Neural cell (in vitro differentiated cells): ENCODE results near the gene MVB12A. TPM values are rescaled to one million over a fixed set of nuclear protein-coding genes. Genes with fewer than 3 reads are reported as not detected.

Experiments used
- H2AFZ ChIP-seq: fragments of 200-600, 300-800 bp; sonication (generic), shearing (Covaris generic); 2 replicates; pipeline ENCODE4 v1.6.0; 2014; ENCODE audit warnings: low read depth, mild to moderate bottlenecking, antibody characterized with exemption, low read length, moderate library complexity
- H3F3A ChIP-seq: fragments of 200-600 bp; shearing (Covaris generic); 2 replicates; pipeline ENCODE4 v1.6.1; 2016; ENCODE audit warnings: mild to moderate bottlenecking, moderate library complexity, mixed read lengths, antibody characterized with exemption, low read length; ENCODE audit not compliant: insufficient read depth, poor library complexity, severe bottlenecking
- H3K27ac ChIP-seq: fragments of 200-600, 300-800 bp; sonication (generic), shearing (Covaris generic); 2 replicates; pipeline ENCODE4 v1.5.1; 2014; ENCODE audit warnings: mild to moderate bottlenecking, low read length, moderate library complexity
- H3K27me3 ChIP-seq: fragments of 300-800, 200-600 bp; sonication (generic), shearing (Covaris generic); 2 replicates; pipeline ENCODE4 v1.6.0; 2014; ENCODE audit warnings: mild to moderate bottlenecking, low read depth, low read length, moderate library complexity; ENCODE audit not compliant: insufficient read depth
- H3K36me3 ChIP-seq: fragments of 300-800, 200-600 bp; sonication (generic), shearing (Covaris generic); 2 replicates; pipeline ENCODE4 v1.5.1; 2014; ENCODE audit warnings: mild to moderate bottlenecking, antibody characterized with exemption, low read length, moderate library complexity; ENCODE audit not compliant: insufficient read depth
- H3K4me2 ChIP-seq: fragments of 300-800, 200-600 bp; sonication (generic), shearing (Covaris generic); 2 replicates; pipeline ENCODE4 v1.6.0; 2014; ENCODE audit warnings: mild to moderate bottlenecking, low read length
- H3K4me3 ChIP-seq: fragments of 300-800, 200-600 bp; sonication (generic), shearing (Covaris generic); 2 replicates; pipeline ENCODE4 v1.5.1; 2014; ENCODE audit warnings: mild to moderate bottlenecking, low read length, moderate library complexity
- H3K79me2 ChIP-seq: fragments of 200-600 bp; shearing (Covaris generic); replicated peaks from 2 replicates; pipeline ENCODE4 v1.6.0; 2014; ENCODE audit warnings: mild to moderate bottlenecking, low read length, moderate library complexity; ENCODE audit not compliant: insufficient read depth
- H3K9ac ChIP-seq: fragments of 300-800, 200-600 bp; sonication (generic), shearing (Covaris generic); 2 replicates; pipeline ENCODE4 v1.6.1; 2016; ENCODE audit warnings: mild to moderate bottlenecking, low read length, mixed read lengths
- H3K9me2 ChIP-seq: fragments of 200-600 bp; shearing (Covaris generic); 2 replicates; pipeline ENCODE4 v1.6.1; 2016; ENCODE audit warnings: mild to moderate bottlenecking, low read length, mixed read lengths; ENCODE audit not compliant: insufficient read depth
- H3K9me3 ChIP-seq: fragments of 200-600, 300-800 bp; sonication (generic), shearing (Covaris generic); 2 replicates; pipeline ENCODE4 v1.6.1; 2016; ENCODE audit warnings: mild to moderate bottlenecking, mixed run types, low read length, moderate library complexity, mixed read lengths
- H4K20me1 ChIP-seq: fragments of 200-600 bp; shearing (Covaris generic); 2 replicates; pipeline ENCODE4 v1.6.1; 2016; ENCODE audit warnings: mild to moderate bottlenecking, mixed run types; ENCODE audit not compliant: insufficient read depth
- EP300 ChIP-seq: fragments of 450-650 bp; conservative IDR thresholded peaks from 2 replicates; pipeline ENCODE4 v1.6.1; 2014; ENCODE audit warnings: antibody characterized with exemption, mild to moderate bottlenecking, moderate library complexity; ENCODE audit not compliant: poor library complexity, severe bottlenecking
- EZH2 ChIP-seq: fragments of 200-600, 300-800 bp; shearing (Covaris generic), sonication (generic); IDR thresholded peaks from 2 replicates; pipeline ENCODE4 v1.6.1; 2014; ENCODE audit warnings: antibody characterized with exemption, low read length, borderline replicate concordance, mild to moderate bottlenecking; ENCODE audit not compliant: insufficient read depth, poor library complexity, severe bottlenecking
- MXI1 ChIP-seq: fragments of 450-650 bp; conservative IDR thresholded peaks from 2 replicates; pipeline ENCODE4 v1.6.1; 2014; ENCODE audit warnings: antibody characterized with exemption, mild to moderate bottlenecking; ENCODE audit not compliant: poor library complexity, severe bottlenecking
- POLR2AphosphoS5 ChIP-seq: IDR thresholded peaks from 2 replicates; pipeline ENCODE4 v1.6.1; 2012
- RAD21 ChIP-seq: fragments of 450-650 bp; conservative IDR thresholded peaks from 2 replicates; pipeline ENCODE4 v1.6.1; 2014; ENCODE audit warnings: antibody characterized with exemption, mild to moderate bottlenecking, moderate library complexity
- SMC3 ChIP-seq: fragments of 450-650 bp; conservative IDR thresholded peaks from 2 replicates; pipeline ENCODE4 v1.6.1; 2014; ENCODE audit warnings: antibody characterized with exemption, mild to moderate bottlenecking, moderate library complexity; ENCODE audit not compliant: poor library complexity
- TAF1 ChIP-seq: IDR thresholded peaks from 2 replicates; pipeline ENCODE4 v1.6.1; 2012; ENCODE audit warnings: low read depth
- polyA minus RNA-seq: library from RNA; depleted of rRNA, polyadenylated mRNA; stranded (reverse); fragments of >200 nt; gene quantifications from 2 replicates; pipeline ENCODE4 v1.2.3, GENCODE V29; 2014
- polyA plus RNA-seq: library from polyadenylated mRNA; depleted of rRNA; stranded (reverse); fragments of >200 nt; gene quantifications from 2 replicates; pipeline ENCODE4 v1.2.3, GENCODE V29; 2014
- TF ChIP-seq, protein P1 (sequence below): fragments of 450-650 bp; IDR thresholded peaks from 2 replicates; pipeline ENCODE4 v1.5.1; 2014; ENCODE audit warnings: antibody characterized with exemption, mild to moderate bottlenecking, moderate library complexity; ENCODE audit not compliant: poor library complexity, severe bottlenecking
- TF ChIP-seq, protein P2 (sequence below): IDR thresholded peaks from 2 replicates; pipeline ENCODE4 v1.6.1; 2012; ENCODE audit warnings: borderline replicate concordance

The MVB12A gene
- polyA plus RNA-seq (43.8 and 48.6 TPM in 2 replicates), polyA minus RNA-seq (19.7 and 27.0 TPM in 2 replicates)

DNA sequence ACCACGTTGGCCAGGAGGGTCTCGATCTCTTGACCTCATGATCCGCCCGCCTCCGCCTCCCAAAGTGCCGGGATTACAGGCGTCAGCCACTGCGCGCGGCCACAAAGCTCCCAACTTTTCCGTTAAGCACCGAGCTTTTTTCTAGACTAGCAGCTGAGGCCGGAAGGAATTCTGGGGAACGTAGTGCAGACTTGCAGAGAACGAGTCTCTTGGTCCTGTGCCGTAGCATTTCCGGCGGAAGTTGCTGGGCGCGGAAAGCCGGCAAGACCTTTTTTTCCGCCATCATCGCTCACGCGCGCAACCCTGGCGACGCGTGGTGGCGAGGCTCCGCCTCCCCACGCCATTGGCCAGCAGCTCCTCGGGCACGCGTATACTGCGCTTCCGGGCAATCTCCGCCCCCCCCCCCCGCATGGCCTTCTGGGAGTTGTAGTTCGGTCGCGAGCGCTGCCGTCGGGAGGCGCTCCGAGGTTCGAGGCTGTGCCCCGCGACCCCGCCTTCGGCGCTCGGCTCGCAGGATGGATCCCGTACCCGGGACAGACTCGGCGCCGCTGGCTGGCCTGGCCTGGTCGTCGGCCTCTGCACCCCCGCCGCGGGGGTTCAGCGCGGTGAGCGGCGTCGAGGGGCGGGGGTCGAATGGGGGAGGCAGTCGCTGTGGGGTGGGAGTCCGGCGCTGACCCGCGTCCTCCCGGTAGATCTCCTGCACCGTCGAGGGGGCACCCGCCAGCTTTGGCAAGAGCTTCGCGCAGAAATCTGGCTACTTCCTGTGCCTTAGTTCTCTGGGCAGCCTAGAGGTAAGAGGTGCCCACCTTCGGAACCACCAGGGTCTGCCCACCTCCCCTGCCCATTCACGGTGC, at the start of gene MVB12A:
Gene MVB12A, plus strand, starts transcription at position 427 of the 854 bp plus-strand sequence. Its CDS starts 89 bp downstream, at position 516.
- no peaks in the 10 kb centered on the region for H3K27me3 ChIP-seq
- H3K9me3 ChIP-seq = no peaks in the 10 kb centered on the region
- peaks cover 3% of the 10 kb centered on the region for H3F3A ChIP-seq
- no peaks in the 10 kb centered on the region for H4K20me1 ChIP-seq
- no peaks in the 10 kb centered on the region for H3K79me2 ChIP-seq
- H3K4me2 ChIP-seq = peak within 1 kb of the TSS; percentile 27
- H3K4me3 ChIP-seq = peak within 1 kb of the TSS; percentile 92
- TF ChIP-seq MXI1 = peak; percentile 87
- no peak for TF ChIP-seq SMC3
- TF ChIP-seq, protein P1, sequence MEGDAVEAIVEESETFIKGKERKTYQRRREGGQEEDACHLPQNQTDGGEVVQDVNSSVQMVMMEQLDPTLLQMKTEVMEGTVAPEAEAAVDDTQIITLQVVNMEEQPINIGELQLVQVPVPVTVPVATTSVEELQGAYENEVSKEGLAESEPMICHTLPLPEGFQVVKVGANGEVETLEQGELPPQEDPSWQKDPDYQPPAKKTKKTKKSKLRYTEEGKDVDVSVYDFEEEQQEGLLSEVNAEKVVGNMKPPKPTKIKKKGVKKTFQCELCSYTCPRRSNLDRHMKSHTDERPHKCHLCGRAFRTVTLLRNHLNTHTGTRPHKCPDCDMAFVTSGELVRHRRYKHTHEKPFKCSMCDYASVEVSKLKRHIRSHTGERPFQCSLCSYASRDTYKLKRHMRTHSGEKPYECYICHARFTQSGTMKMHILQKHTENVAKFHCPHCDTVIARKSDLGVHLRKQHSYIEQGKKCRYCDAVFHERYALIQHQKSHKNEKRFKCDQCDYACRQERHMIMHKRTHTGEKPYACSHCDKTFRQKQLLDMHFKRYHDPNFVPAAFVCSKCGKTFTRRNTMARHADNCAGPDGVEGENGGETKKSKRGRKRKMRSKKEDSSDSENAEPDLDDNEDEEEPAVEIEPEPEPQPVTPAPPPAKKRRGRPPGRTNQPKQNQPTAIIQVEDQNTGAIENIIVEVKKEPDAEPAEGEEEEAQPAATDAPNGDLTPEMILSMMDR = peak; percentile 29
- TF ChIP-seq RAD21 = peak; percentile 17
- TF ChIP-seq POLR2AphosphoS5 = peak; percentile 54
- TF ChIP-seq, protein P2, sequence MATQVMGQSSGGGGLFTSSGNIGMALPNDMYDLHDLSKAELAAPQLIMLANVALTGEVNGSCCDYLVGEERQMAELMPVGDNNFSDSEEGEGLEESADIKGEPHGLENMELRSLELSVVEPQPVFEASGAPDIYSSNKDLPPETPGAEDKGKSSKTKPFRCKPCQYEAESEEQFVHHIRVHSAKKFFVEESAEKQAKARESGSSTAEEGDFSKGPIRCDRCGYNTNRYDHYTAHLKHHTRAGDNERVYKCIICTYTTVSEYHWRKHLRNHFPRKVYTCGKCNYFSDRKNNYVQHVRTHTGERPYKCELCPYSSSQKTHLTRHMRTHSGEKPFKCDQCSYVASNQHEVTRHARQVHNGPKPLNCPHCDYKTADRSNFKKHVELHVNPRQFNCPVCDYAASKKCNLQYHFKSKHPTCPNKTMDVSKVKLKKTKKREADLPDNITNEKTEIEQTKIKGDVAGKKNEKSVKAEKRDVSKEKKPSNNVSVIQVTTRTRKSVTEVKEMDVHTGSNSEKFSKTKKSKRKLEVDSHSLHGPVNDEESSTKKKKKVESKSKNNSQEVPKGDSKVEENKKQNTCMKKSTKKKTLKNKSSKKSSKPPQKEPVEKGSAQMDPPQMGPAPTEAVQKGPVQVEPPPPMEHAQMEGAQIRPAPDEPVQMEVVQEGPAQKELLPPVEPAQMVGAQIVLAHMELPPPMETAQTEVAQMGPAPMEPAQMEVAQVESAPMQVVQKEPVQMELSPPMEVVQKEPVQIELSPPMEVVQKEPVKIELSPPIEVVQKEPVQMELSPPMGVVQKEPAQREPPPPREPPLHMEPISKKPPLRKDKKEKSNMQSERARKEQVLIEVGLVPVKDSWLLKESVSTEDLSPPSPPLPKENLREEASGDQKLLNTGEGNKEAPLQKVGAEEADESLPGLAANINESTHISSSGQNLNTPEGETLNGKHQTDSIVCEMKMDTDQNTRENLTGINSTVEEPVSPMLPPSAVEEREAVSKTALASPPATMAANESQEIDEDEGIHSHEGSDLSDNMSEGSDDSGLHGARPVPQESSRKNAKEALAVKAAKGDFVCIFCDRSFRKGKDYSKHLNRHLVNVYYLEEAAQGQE = no peak
- peak; percentile 51 for TF ChIP-seq EP300
- no peak for TF ChIP-seq EZH2
- no peak for TF ChIP-seq TAF1
- H2AFZ ChIP-seq = peak within 1 kb of the TSS; percentile 93
- H3K9me2 ChIP-seq = no peaks in the 10 kb centered on the region
- H3K27ac ChIP-seq = peak within 1 kb of the TSS; percentile 78
- no peaks in the 10 kb centered on the region for H3K36me3 ChIP-seq
- peak within 1 kb of the TSS; percentile 69 for H3K9ac ChIP-seq

DNA sequence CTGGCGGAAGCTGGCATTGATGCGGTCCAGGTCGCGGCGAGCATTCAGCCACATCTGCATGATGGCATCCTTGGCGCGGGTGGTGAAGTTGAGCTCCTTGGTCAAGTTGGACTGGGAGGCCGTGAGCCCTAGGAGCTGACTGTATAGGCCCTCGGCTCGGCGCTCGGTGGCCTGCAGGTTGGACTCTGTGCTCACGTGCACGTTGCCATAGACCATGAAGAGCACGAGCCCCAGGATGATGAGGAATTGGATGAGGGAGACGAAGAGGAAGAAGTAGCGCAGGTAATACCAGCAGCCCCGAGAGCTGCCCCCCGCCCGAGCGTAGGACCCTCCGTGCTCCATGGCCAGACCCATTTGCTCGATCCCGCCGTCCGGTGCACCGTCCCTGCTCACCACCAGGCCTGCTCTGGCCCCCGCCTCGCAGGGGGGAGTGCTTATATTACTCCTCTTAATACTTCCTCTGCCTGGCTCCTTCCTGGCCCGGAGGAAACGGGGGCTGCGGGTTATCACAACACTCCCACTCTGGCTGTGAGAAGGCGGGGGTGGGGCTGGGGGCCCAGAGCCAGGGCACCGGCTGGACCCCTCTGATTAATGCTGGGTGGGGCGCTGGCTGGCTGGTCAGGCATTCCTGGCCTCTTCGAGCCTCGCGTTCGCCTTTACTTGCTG, 42.8 kb upstream of the MVB12A start, which contains the start of gene PLVAP:
Gene PLVAP, minus strand, starts transcription at position 408 of the 666 bp plus-strand sequence. Its CDS starts 54 bp downstream, at position 354.
- Histone ChIP-seq H4K20me1 (no peaks in the 10 kb centered on the region), H3K27me3 (no peaks in the 10 kb centered on the region), H3K9me2 (no peaks in the 10 kb centered on the region), H3K9me3 (no peaks in the 10 kb centered on the region), H3K4me2 (no peak within 1 kb of the TSS), H3K27ac (no peak within 1 kb of the TSS), H2AFZ (no peak within 1 kb of the TSS), H3F3A (no peaks in the 10 kb centered on the region), H3K36me3 (no peaks in the 10 kb centered on the region), H3K79me2 (no peaks in the 10 kb centered on the region), H3K4me3 (no peak within 1 kb of the TSS), H3K9ac (no peak within 1 kb of the TSS)
- no peak for TF ChIP-seq RAD21
- no peak for TF ChIP-seq SMC3
- TF ChIP-seq, protein P1 = no peak
- TF ChIP-seq TAF1 = no peak
- TF ChIP-seq, protein P2 = no peak
- TF ChIP-seq EZH2 = no peak
- no peak for TF ChIP-seq MXI1
- no peak for TF ChIP-seq EP300
- TF ChIP-seq POLR2AphosphoS5 = no peak
